Transverse colon (tissue), 4 donors: ENCODE results near the gene YTHDF1.

Experiments used
- CTCF ChIP-seq, 5 experiments: fragments of 200-600 bp in 3 of 5; fragments of 450-650 bp in 2 of 5; sonication (generic) in 3 of 5; IDR thresholded peaks; 1 replicate in 2 of 5; 2 replicates in 3 of 5; pipeline ENCODE4 v1.5.1; 2016 to 2017; ENCODE audit warnings: antibody characterized with exemption in 5 of 5, inconsistent platforms in 3 of 5, mild to moderate bottlenecking in 2 of 5, moderate library complexity in 1 of 5
- POLR2A ChIP-seq: fragments of 450-650 bp; IDR thresholded peaks from one replicate; pipeline ENCODE4 v1.6.1; 2016; ENCODE audit warnings: antibody characterized with exemption, mild to moderate bottlenecking, moderate library complexity
- POLR2AphosphoS5 ChIP-seq, 3 donors: sonication (generic); formaldehyde crosslinking; IDR thresholded peaks; one replicate each; pipeline ENCODE4 v1.6.1; 2016; ENCODE audit warnings: antibody characterized with exemption in 3 of 3

- TF ChIP-seq POLR2A (no peak), CTCF (IDR thresholded peaks at IDR 0.05) (no peak), POLR2AphosphoS5 (IDR thresholded peaks at IDR 0.05) (no peak)
Observed at GRCh38 chr20:63222541-63222940, 6.6 kb upstream of the YTHDF1 start.
